Measurements from ENCODE around the gene ATL3.

ATL3 gene

GRCh38 chr11:63711838-63712237 lies 40.7 kb upstream of the ATL3 start:
- no peak overlapping the region for H3K4me3 ChIP-seq (ENCODE audit: low read depth, low read length)
- no peak for TF ChIP-seq CTCF (IDR thresholded peaks at IDR 0.05; ENCODE audit: insufficient read depth, low read depth, low read length, missing control alignments)
- no peak for DNase-seq (ENCODE audit: low read depth)

GRCh38 chr11:63710476-63711217 lies 39.5 kb upstream of the ATL3 start:
- no peak for TF ChIP-seq CTCF (IDR thresholded peaks at IDR 0.05; ENCODE audit: insufficient read depth, low read depth, low read length, missing control alignments)
- no peak for DNase-seq (ENCODE audit: low read depth)
- no peak overlapping the region for H3K4me3 ChIP-seq (ENCODE audit: low read depth, low read length)

GRCh38 chr11:63709336-63709884 lies 38.2 kb upstream of the ATL3 start:
- no peak for TF ChIP-seq CTCF (IDR thresholded peaks at IDR 0.05; ENCODE audit: insufficient read depth, low read depth, low read length, missing control alignments)
- no peak overlapping the region for H3K4me3 ChIP-seq (ENCODE audit: low read depth, low read length)
- no peak for DNase-seq (ENCODE audit: low read depth)

- no peak for TF ChIP-seq CTCF (IDR thresholded peaks at IDR 0.05; ENCODE audit: insufficient read depth, low read depth, low read length, missing control alignments)
- DNase-seq (ENCODE audit: low read depth): no peak
- no peak overlapping the region for H3K4me3 ChIP-seq (ENCODE audit: low read depth, low read length)
These were observed 37.6 kb upstream of the ATL3 start for GRCh38 chr11:63708764-63709163.

DNA sequence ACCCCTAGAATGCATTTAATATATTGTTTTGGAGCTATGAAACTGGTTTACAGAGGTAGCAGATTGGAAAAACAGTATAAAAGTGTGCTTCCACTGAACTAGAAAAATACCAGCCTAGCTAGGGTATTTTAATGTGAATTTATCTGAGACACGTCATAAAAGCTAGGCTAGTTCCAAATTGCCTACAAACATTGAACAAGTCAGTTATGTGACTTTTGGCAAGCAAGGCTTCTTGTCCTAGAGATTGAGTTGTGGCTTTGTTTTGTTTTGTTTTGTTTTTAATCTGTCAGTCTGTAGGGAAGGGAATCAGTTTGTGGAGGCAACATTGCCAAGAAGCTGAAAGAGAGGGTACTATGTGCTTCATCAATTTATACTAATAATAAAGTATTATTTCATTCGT lies 34.4 kb upstream of the ATL3 start:
- no peak for TF ChIP-seq CTCF (IDR thresholded peaks at IDR 0.05; ENCODE audit: insufficient read depth, low read depth, low read length, missing control alignments)

GRCh38 chr11:63699896-63700295 lies 28.7 kb upstream of the ATL3 start:
- H3K4me3 ChIP-seq (ENCODE audit: low read depth, low read length): no peak overlapping the region
- no peak for DNase-seq (ENCODE audit: low read depth)
- no peak for TF ChIP-seq CTCF (IDR thresholded peaks at IDR 0.05; ENCODE audit: insufficient read depth, low read depth, low read length, missing control alignments)

More for the DNA sequence above, 34.4 kb upstream of the ATL3 start:
- H3K4me3 ChIP-seq (ENCODE audit: low read depth, low read length): no peak overlapping the region
- no peak for DNase-seq (ENCODE audit: low read depth)
